Activated T-helper 17 cell treated with anti-CD3 and anti-CD28 coated beads, Interleukin-2, amount 50 U/mL, for 72 hours (primary cell): ENCODE data around the gene PTPRN2. TPM values are rescaled to one million over a fixed set of nuclear protein-coding genes. Genes with fewer than 3 reads are reported as not detected.

ENCODE experiments used
- ATAC-seq: fragments of 150-1000 bp; cut with Tn5 transposase; replicated peaks from 2 replicates; pipeline ENCODE4 v1.10.0; 2021; ENCODE audit warnings: mild to moderate bottlenecking, moderate library complexity
- H3K27ac Mint-ChIP-seq: one replicate; pipeline ENCODE4 v1.8.0; 2022; ENCODE audit warnings: mixed read lengths
- H3K27me3 Mint-ChIP-seq: one replicate; pipeline ENCODE4 v1.8.0; 2022; ENCODE audit warnings: mixed read lengths
- H3K36me3 Mint-ChIP-seq: one replicate; pipeline ENCODE4 v1.8.0; 2022; ENCODE audit warnings: low read depth, mild to moderate bottlenecking, mixed read lengths
- H3K4me1 Mint-ChIP-seq: one replicate; pipeline ENCODE4 v1.8.0; 2022; ENCODE audit warnings: mixed read lengths
- H3K4me3 Mint-ChIP-seq: one replicate; pipeline ENCODE4 v1.8.0; 2022; ENCODE audit warnings: mild to moderate bottlenecking, mixed read lengths
- H3K9me3 Mint-ChIP-seq: one replicate; pipeline ENCODE4 v1.8.0; 2022; ENCODE audit warnings: mixed read lengths
- total RNA-seq, 2 donors: library from RNA; stranded (reverse); gene quantifications; one replicate each; pipeline ENCODE4 v1.2.3, GENCODE V29; 2022

PTPRN2 gene
- total RNA-seq, 2 donors from 2014 or later = 0.48 to 1.4 TPM

DNA sequence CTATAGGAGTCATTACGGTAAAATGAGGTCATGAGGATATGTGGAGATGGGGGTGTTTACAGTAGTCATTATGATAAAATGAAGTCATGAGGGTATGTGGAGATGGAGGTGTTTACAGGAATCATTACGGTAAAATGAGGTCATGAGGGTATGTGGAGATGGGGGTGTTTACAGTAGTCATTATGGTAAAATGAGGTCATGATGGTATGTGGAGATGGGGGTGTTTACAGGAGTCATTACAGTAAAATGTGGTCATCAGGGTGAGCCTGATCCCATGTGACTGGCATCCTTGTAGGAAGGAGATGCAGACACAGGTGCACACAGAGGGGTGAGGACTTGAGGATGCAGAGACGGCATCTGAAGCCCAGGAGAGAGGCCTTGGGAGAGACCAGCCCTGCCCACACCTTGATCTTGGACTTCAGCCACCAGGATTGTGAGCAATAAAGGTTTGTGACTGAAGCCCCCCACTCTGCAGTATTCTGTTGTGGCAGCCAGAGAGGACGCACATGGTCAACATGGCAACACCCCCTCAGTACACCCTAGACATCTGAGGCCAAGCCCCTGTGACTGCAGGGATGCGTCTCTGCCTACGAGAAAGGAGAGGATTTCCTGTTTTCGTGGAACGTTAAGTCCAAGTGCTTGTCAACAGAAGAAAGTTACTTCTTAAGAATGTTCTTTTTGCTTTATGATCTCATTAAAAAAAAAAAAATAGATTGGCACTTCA is 706.4 kb downstream of the PTPRN2 start:
- no peaks in the 10 kb centered on the region for H3K27me3 Mint-ChIP-seq
- peak; percentile 92 for ATAC-seq
- peaks cover 5% of the 10 kb centered on the region for H3K9me3 Mint-ChIP-seq
- H3K36me3 Mint-ChIP-seq = peaks cover 6% of the 10 kb centered on the region
- H3K4me1 Mint-ChIP-seq = peaks cover 7% of the 10 kb centered on the region
- H3K27ac Mint-ChIP-seq = no peak overlapping the region
- no peak overlapping the region for H3K4me3 Mint-ChIP-seq

GRCh38 chr7:157879391-157879790 is 708.2 kb downstream of the PTPRN2 start:
- peaks cover 13% of the 10 kb centered on the region for H3K4me1 Mint-ChIP-seq

DNA sequence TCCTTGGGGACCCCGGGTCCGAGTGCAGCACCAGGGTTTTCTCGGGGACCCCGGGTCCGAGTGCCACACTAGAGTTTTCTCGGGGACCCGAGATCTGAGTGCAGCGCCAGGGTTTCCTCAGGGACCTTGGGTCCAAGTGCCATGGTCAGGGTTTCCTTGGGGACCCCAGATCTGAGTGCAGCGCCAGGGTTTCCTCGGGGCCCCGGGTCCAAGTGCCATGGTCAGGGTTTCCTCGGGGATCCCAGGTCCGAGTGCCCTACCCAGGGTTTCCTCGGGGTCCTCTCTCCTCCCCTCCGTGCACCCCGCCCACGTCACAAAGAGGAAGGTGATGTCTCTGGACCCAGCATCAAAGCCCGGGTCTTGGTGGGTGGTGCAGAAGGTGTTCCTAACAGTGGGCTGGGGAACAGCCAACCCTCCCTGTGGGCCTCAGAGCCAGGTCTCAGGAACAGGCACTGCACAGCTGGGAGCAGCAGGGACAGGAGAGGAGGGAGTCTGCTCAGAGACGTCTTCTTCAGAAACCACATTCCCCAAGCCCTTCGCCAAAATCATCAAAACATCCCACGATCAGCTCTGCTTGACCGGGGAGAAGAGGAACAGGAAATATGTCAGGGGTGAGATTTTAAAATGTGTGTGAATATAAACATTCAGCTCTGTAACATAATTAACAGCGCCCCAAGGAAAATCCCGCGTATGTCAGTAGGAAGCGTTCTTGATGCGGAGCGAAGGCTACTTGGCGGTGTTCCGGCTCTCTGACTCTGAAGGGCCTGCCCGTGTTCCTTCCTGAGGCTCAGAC is 710.1 kb downstream of the PTPRN2 start:
- Mint-ChIP-seq H3K27ac (no peak overlapping the region), H3K36me3 (peaks cover 6% of the 10 kb centered on the region), H3K27me3 (no peaks in the 10 kb centered on the region), H3K4me3 (no peak overlapping the region), H3K4me1 (peaks cover 15% of the 10 kb centered on the region), H3K9me3 (peaks cover 5% of the 10 kb centered on the region)
- no peak for ATAC-seq

More at GRCh38 chr7:157879391-157879790, 708.2 kb downstream of the PTPRN2 start:
- peaks cover 5% of the 10 kb centered on the region for H3K9me3 Mint-ChIP-seq
- H3K27me3 Mint-ChIP-seq = no peaks in the 10 kb centered on the region
- no peak overlapping the region for H3K4me3 Mint-ChIP-seq
- no peak overlapping the region for H3K27ac Mint-ChIP-seq
- ATAC-seq = no peak
- H3K36me3 Mint-ChIP-seq = peaks cover 6% of the 10 kb centered on the region

DNA sequence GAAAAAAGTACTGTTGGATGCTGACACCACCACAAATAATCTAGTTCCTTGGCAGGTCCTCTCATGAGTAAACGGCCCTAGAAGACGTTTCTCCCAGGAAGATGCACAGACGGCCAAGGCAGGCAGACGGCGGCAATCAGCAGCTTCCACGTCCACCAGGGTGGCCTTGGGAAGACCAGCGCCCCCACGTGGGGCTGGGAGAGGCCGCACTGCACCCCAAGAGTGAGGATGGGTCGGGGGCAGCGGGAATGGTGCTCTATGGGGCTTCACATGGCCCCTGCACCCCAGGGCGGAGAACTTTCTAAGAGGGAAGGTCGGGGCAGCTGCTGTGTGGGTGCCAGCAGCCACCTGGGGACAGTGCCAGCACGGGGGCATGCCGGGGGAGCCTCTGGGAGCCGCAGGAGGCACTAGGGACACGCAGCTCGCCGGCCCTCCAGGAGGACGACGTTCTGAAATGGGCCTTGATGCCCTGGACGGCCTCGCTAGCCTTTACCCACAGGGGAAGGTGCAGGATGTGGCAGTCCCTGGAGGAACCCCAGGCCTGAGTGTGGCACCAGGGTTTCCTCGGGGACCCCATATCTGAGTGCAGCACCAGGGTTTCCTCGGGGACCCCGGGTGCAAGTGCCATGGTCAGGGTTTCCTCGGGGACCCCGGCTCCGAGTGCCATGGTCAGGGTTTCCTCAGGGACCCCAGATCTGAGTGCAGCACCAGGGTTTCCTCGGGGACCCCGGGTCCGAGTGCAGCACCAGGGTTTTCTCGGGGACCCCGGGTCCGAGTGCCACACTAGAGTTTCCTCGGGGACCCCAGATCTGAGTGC is 710.9 kb downstream of the PTPRN2 start:
- Mint-ChIP-seq H3K4me1 (peaks cover 20% of the 10 kb centered on the region), H3K36me3 (peaks cover 6% of the 10 kb centered on the region), H3K9me3 (peaks cover 5% of the 10 kb centered on the region), H3K27ac (no peak overlapping the region), H3K27me3 (no peaks in the 10 kb centered on the region), H3K4me3 (no peak overlapping the region)
- no peak for ATAC-seq

- H3K4me3 Mint-ChIP-seq = peak overlapping the region; percentile 45
- H3K27me3 Mint-ChIP-seq = no peaks in the 10 kb centered on the region
- no peaks in the 10 kb centered on the region for H3K36me3 Mint-ChIP-seq
- H3K4me1 Mint-ChIP-seq = peaks cover 16% of the 10 kb centered on the region
- peak; percentile 81 for ATAC-seq
- no peaks in the 10 kb centered on the region for H3K9me3 Mint-ChIP-seq
- H3K27ac Mint-ChIP-seq = peak overlapping the region; percentile 28
Measured at GRCh38 chr7:157875230-157876179, 712.1 kb downstream of the PTPRN2 start.

DNA sequence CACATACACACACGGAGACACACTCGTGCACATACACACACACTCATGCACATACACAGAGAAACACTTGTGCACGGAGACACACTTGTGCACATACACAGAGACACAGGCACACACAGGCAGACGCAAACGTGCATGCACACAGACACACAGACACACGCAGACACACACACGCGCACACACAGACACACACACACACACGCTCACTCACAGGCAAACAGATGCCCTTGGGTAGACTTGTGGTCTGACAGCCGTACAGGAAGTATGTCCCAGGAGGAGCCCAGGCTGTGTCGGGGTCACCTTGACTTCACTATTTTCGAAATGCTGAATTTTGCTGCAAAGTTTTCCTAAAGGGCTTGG is 712.8 kb downstream of the PTPRN2 start:
- H3K36me3 Mint-ChIP-seq = no peaks in the 10 kb centered on the region
- peak; percentile 40 for ATAC-seq
- peaks cover 16% of the 10 kb centered on the region for H3K4me1 Mint-ChIP-seq
- H3K27ac Mint-ChIP-seq = peak overlapping the region; percentile 28
- peak overlapping the region; percentile 45 for H3K4me3 Mint-ChIP-seq
- H3K27me3 Mint-ChIP-seq = no peaks in the 10 kb centered on the region
- no peaks in the 10 kb centered on the region for H3K9me3 Mint-ChIP-seq

DNA sequence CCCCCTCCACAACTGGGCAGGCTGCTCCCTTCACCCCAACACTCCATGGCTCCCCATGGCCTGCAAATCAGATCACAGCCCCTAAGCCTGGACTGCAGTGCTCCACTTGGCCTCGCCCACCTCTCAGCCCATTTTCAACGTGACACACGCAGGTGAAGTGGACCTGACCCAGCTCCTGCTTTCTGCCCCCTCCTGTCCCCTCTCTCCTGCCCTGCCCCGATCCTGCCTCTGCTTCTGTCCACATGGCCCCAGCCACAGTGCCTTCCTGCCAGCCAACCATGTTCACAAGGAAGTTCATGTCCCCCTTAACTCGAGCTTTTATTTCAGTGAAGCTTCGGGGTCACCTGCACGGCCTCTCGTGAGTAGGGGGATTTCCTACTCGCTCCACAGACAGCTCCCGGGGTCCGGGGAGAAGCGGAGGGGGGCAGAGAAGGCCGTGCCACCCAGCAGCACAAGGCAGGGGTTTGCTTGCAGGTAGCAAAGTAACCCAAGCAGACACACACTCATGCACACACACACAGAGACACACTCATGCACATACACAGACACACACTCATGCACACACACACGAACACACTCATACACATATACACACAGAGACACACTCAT is 713.3 kb downstream of the PTPRN2 start:
- Mint-ChIP-seq H3K27me3 (no peaks in the 10 kb centered on the region), H3K27ac (no peak overlapping the region), H3K4me1 (peaks cover 16% of the 10 kb centered on the region), H3K36me3 (no peaks in the 10 kb centered on the region), H3K4me3 (peak overlapping the region; percentile 45), H3K9me3 (no peaks in the 10 kb centered on the region)
- ATAC-seq = no peak

DNA sequence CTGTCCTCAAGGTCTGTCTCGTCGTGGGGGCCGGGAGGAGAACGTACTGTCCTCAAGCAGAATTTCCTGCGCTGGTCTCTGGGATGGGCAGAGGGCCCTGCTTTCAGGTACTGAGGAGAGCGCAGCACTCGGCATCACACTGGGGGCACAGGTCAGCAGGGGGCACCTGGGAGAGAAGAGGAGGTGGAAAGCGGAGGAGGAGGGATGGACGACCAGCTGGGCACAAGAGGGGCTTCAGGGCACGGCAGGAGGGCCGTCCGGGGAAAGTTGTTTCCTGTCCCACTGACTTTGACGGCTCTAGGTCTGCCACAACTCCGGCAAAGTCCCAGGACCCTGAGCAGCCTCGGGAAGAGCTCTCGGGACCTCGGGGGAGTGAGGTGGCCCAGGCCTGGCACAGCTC is 714.0 kb downstream of the PTPRN2 start:
- no peaks in the 10 kb centered on the region for H3K9me3 Mint-ChIP-seq
- no peak overlapping the region for H3K27ac Mint-ChIP-seq
- peaks cover 16% of the 10 kb centered on the region for H3K4me1 Mint-ChIP-seq
- no peaks in the 10 kb centered on the region for H3K27me3 Mint-ChIP-seq
- no peak overlapping the region for H3K4me3 Mint-ChIP-seq
- H3K36me3 Mint-ChIP-seq = no peaks in the 10 kb centered on the region
- no peak for ATAC-seq

DNA sequence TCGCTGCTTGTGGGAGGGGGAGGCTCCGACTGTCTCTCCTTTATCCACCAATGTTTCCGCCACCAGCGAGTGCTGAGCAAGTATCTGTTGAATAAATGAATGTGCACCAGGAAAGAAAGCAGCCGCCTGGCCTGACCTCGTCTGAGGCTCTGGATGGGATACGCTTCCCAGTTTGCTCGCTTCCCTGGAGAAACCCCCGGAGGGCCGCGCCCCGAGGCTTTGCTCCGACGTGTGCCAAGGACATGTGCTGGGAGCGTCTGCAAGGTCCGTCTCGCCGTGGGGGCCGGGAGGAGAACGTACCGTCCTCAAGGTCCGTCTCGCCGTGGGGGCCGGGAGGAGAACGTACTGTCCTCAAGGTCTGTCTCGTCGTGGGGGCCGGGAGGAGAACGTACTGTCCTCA is 714.4 kb downstream of the PTPRN2 start:
- H3K27me3 Mint-ChIP-seq = no peaks in the 10 kb centered on the region
- H3K27ac Mint-ChIP-seq = no peak overlapping the region
- H3K4me3 Mint-ChIP-seq = no peak overlapping the region
- H3K36me3 Mint-ChIP-seq = no peaks in the 10 kb centered on the region
- H3K4me1 Mint-ChIP-seq = peaks cover 16% of the 10 kb centered on the region
- ATAC-seq = no peak
- H3K9me3 Mint-ChIP-seq = no peaks in the 10 kb centered on the region

DNA sequence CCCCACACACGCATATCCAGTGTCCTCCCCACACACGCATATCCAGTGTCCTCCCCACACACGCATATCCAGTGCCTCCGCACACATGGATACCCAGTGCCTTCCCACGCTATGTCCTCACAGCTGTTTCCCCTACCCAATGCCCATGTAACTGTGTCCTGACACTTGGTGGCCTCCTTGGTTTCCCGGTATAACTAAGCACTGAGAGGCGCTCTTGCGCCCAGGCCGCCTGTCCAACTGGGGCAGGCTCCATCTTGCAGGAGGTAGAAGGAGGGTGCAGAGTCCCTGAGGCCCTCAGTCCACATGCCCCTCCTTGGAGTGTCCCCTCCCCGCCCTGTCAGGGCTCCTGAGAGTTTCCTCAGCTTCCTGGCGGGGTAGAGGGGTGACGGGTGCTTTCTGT is 715.2 kb downstream of the PTPRN2 start:
- Mint-ChIP-seq H3K36me3 (no peaks in the 10 kb centered on the region), H3K9me3 (no peaks in the 10 kb centered on the region), H3K4me3 (no peak overlapping the region), H3K27ac (no peak overlapping the region), H3K27me3 (no peaks in the 10 kb centered on the region), H3K4me1 (peaks cover 16% of the 10 kb centered on the region)
- ATAC-seq = no peak

DNA sequence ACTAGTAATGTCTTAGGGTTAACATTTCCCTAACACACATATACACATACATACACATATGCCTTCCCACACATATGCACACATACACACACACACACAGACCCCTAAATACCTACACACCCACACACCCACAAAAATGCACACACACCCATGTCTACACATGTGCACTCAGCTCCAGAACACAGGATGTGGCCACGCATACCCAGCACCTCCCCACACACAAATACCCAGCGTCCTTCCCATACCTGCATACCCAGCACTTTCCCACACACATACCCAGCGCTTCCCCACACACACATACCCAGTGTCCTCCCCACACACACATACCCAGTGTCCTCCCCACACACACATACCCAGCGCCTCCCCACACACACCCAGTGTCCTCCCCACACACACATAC is 715.9 kb downstream of the PTPRN2 start:
- Mint-ChIP-seq H3K9me3 (no peaks in the 10 kb centered on the region), H3K4me3 (no peak overlapping the region), H3K4me1 (peaks cover 16% of the 10 kb centered on the region), H3K27me3 (no peaks in the 10 kb centered on the region), H3K27ac (no peak overlapping the region), H3K36me3 (no peaks in the 10 kb centered on the region)
- peak; percentile 35 for ATAC-seq

GRCh38 chr7:157870644-157871290 is 716.9 kb downstream of the PTPRN2 start:
- Mint-ChIP-seq H3K4me3 (no peak overlapping the region), H3K9me3 (no peaks in the 10 kb centered on the region), H3K4me1 (peaks cover 16% of the 10 kb centered on the region), H3K27me3 (no peaks in the 10 kb centered on the region), H3K36me3 (no peaks in the 10 kb centered on the region), H3K27ac (no peak overlapping the region)
- no peak for ATAC-seq

DNA sequence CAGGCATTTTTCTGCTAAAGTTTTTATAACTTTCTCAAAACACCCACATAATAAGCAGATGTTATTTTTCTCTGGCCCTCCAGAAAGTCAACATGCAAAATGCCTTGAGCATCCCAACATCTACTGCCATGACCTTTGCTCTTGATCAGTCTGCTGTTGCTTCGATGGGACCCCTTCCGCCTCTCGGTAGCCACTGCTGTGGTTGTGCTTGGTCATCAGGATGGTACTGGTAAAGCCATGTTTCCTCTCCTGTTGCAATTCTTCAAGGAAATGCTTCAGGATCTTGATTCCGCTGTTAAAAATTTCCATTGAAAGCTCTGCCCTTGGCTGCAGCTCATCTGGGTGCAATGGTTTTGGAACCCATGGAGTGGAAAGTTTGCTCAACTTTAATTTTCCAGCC is 717.8 kb downstream of the PTPRN2 start:
- H3K27me3 Mint-ChIP-seq = no peaks in the 10 kb centered on the region
- H3K4me3 Mint-ChIP-seq = no peak overlapping the region

More for the DNA sequence above, 717.8 kb downstream of the PTPRN2 start:
- H3K9me3 Mint-ChIP-seq = no peaks in the 10 kb centered on the region
- no peaks in the 10 kb centered on the region for H3K36me3 Mint-ChIP-seq
- H3K27ac Mint-ChIP-seq = no peak overlapping the region
- ATAC-seq = no peak
- peaks cover 14% of the 10 kb centered on the region for H3K4me1 Mint-ChIP-seq
